GM19455 (cell line): ENCODE results near the gene LRRC43.

Source experiments
- ATAC-seq: cut with Tn5 transposase; IDR thresholded peaks from one replicate; pipeline ENCODE4 v1.9.1; 2021; ENCODE audit not compliant: unreplicated experiment

The LRRC43 gene

GRCh38 chr12:122215771-122216170 is 32.8 kb downstream of the LRRC43 start:
- no peak for ATAC-seq

GRCh38 chr12:122216445-122216844 is 33.5 kb downstream of the LRRC43 start:
- ATAC-seq = no peak

- peak; percentile 91 for ATAC-seq
Observed at GRCh38 chr12:122225683-122226365, 42.9 kb downstream of the LRRC43 start, which contains the start of gene DIABLO. Gene DIABLO (minus strand): TSS chr12:122226052. CDS start chr12:122226014, 38 bp downstream.

GRCh38 chr12:122226366-122227125 is 43.6 kb downstream of the LRRC43 start:
- peak; percentile 54 for ATAC-seq

- no peak for ATAC-seq
Observed at GRCh38 chr12:122227341-122227740, 44.4 kb downstream of the LRRC43 start.

GRCh38 chr12:122228092-122228491 is 45.2 kb downstream of the LRRC43 start:
- ATAC-seq = no peak

- ATAC-seq = no peak
Observed at GRCh38 chr12:122230798-122231197, 47.9 kb downstream of the LRRC43 start.

GRCh38 chr12:122232691-122233090 is 49.8 kb downstream of the LRRC43 start:
- ATAC-seq = no peak

GRCh38 chr12:122235741-122236140 is 52.8 kb downstream of the LRRC43 start:
- ATAC-seq = no peak

GRCh38 chr12:122238861-122239260 is 55.9 kb downstream of the LRRC43 start:
- no peak for ATAC-seq

GRCh38 chr12:122243965-122244364 is 61.0 kb downstream of the LRRC43 start:
- no peak for ATAC-seq

- no peak for ATAC-seq
Observed at GRCh38 chr12:122244565-122245371, 61.8 kb downstream of the LRRC43 start.

- ATAC-seq = no peak
Observed at GRCh38 chr12:122245553-122245952, 62.6 kb downstream of the LRRC43 start.

- ATAC-seq = no peak
Observed at GRCh38 chr12:122250047-122250446, 67.1 kb downstream of the LRRC43 start.

GRCh38 chr12:122250536-122250935 is 67.6 kb downstream of the LRRC43 start:
- ATAC-seq = no peak
